ENCODE measurements around the gene E2F6. TPM values are rescaled to one million over a fixed set of nuclear protein-coding genes. Genes with fewer than 3 reads are reported as not detected.

The E2F6 gene
- total and polyA plus RNA-seq, 9 of the 15 experiments (the other 6 are each of a cell fraction or from before 2014, with no cell fraction given) = 13.6 to 33.9 (median 26.1) TPM

DNA sequence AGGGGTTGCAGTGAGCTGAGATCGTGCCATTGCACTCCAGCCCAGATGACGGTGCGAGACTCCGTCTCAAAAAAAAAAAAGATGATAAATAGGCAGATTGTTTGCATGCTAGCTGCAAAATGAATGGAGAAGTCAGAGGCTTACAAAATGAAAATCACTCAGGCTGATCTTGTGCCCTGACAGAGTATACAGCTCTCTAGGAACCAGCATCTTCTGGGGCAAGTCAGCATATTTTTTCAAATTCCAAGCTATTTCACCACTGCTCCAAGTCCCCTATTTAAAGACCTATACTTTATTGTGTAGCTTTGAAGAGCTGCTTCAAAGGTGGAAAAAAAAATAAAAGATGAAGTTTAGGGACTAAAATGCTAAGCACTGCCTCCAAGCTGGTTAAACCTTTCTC lies 6.1 kb downstream of the E2F6 start:
- in situ Hi-C loops (cut with MboI) = no loop called here
- H3K4me2 ChIP-seq (ENCODE audit: insufficient read depth, low read length) = no peak overlapping the region
- H3K27ac ChIP-seq (ENCODE audit: extremely low read depth, low read depth, low read length) = no peak overlapping the region
- no peak overlapping the region for H3K9ac ChIP-seq (ENCODE audit: insufficient read depth in 1 of 2, low read depth in 2 of 2, low read length in 2 of 2)
- no TSS peak for BruUV-seq (replicated peaks)
- intact Hi-C loops (cut with micrococcal nuclease) = no loop called here
- H3K4me3 ChIP-seq = no peak overlapping the region
- H3K4me1 ChIP-seq (replicated peaks in 1 of 2; ENCODE audit: control insufficient read depth in 2 of 2, insufficient read depth in 2 of 2, low read length in 2 of 2) = peaks cover 4 to 32% of the 10 kb centered on the region in 2 experiments; a peak in 4 of 5 replicates
- ChIA-PET CTCF (ENCODE audit: low intra/inter-chr PET ratio) (no interaction called here), POLR2A (interaction anchor here (0.6 to 1.5 kb wide), 4 partner anchors 10 to 1550 kb away, joined by 3 to 7 read pairs (median 4); no protein-coding TSS in a partner anchor)
- no peaks in the 10 kb centered on the region for H3K9me1 ChIP-seq (ENCODE audit: control insufficient read depth, insufficient read depth, low read length)
- H3K79me2 ChIP-seq (ENCODE audit: control insufficient read depth, insufficient read depth, low read length) = peaks cover 97% of the 10 kb centered on the region
- no peaks in the 10 kb centered on the region for H3K27me3 ChIP-seq (ENCODE audit: control insufficient read depth in 2 of 2, insufficient read depth in 2 of 2, low read length in 2 of 2)
- TF ChIP-seq BACH1 (tag; IDR thresholded peaks at IDR 0.05) (no peak), ZNF316 (IDR thresholded peaks at IDR 0.05) (peak; percentile 28; the same call in 1 of the 2 replicates), C11orf30 (IDR thresholded peaks at IDR 0.05; ENCODE audit: low read depth) (peak; percentile 30; the same call in 1 of the 2 replicates), ZNF436 (CRISPR knock-in tag; IDR thresholded peaks at IDR 0.05) (no peak), KAT7 (CRISPR knock-in tag; IDR thresholded peaks at IDR 0.05; ENCODE audit: borderline replicate concordance) (no peak)
- no peaks in the 10 kb centered on the region for H3K9me3 ChIP-seq (replicated peaks; ENCODE audit: control insufficient read depth, insufficient read depth, low read depth, low read length)
- no peak for FAIRE-seq
- no peak for DNase-seq (ENCODE audit: extremely low read depth in 1 of 4, low spot score in 3 of 4)
- no peak for ATAC-seq
- 91% methylated on average over 4 of the region's 4 CpGs for WGBS (ENCODE audit: insufficient coverage, low coverage, missing lambda C conversion rate)
- H2AFZ ChIP-seq (ENCODE audit: low read depth, low read length) = no peak overlapping the region
- H4K20me1 ChIP-seq (replicated peaks; ENCODE audit: control insufficient read depth, insufficient read depth, low read length) = peaks cover 14% of the 10 kb centered on the region; the same call in 1 of the 2 replicates
- H3K36me3 ChIP-seq (ENCODE audit: control insufficient read depth, insufficient read depth, low read length) = peaks cover 80% of the 10 kb centered on the region

DNA sequence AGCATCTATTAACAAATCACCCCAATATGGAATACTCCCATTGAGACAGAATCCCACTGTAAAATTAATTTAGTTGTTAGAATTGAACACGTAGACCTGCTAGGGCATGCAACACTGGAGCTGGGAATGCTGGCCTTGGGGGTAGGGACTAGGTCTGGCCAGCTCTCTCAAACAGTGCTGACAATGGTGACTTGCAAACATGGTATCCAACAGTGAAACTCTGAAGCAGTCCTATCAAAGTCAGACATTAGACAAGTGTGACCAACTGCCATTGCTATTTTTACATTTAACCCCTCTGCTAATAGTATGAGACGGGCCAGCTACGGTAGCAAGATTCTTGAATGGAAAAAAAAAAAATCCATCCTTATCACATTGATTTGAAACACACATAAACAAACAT lies 7.2 kb downstream of the E2F6 start:
- Histone ChIP-seq H3K36me3 (ENCODE audit: control insufficient read depth, insufficient read depth, low read length) (peaks cover 82% of the 10 kb centered on the region), H3K4me2 (ENCODE audit: insufficient read depth, low read length) (no peak overlapping the region; the same call in 1 of the 2 replicates), H3K4me3 (no peak overlapping the region), H2AFZ (ENCODE audit: low read depth, low read length) (no peak overlapping the region), H3K27me3 (ENCODE audit: control insufficient read depth in 2 of 2, insufficient read depth in 2 of 2, low read length in 2 of 2) (no peaks in the 10 kb centered on the region), H3K9me3 (replicated peaks; ENCODE audit: control insufficient read depth, insufficient read depth, low read depth, low read length) (no peaks in the 10 kb centered on the region), H3K27ac (ENCODE audit: extremely low read depth, low read depth, low read length) (no peak overlapping the region), H3K9ac (ENCODE audit: insufficient read depth in 1 of 2, low read depth in 2 of 2, low read length in 2 of 2) (no peak overlapping the region), H4K20me1 (replicated peaks; ENCODE audit: control insufficient read depth, insufficient read depth, low read length) (peaks cover 14% of the 10 kb centered on the region; the same call in 1 of the 2 replicates), H3K4me1 (replicated peaks in 1 of 2; ENCODE audit: control insufficient read depth in 2 of 2, insufficient read depth in 2 of 2, low read length in 2 of 2) (peaks cover 3 to 24% of the 10 kb centered on the region in 2 experiments; a peak in 3 of 5 replicates), H3K79me2 (ENCODE audit: control insufficient read depth, insufficient read depth, low read length) (peaks cover 89% of the 10 kb centered on the region), H3K9me1 (ENCODE audit: control insufficient read depth, insufficient read depth, low read length) (no peaks in the 10 kb centered on the region)
- POLR2A ChIA-PET = interaction anchor here (0.8 to 2.0 kb wide), 4 partner anchors 12 to 326 kb away, joined by 3 to 5 read pairs (median 3); no protein-coding TSS in a partner anchor
- TF ChIP-seq MEF2A (IDR thresholded peaks at IDR 0.05; ENCODE audit: control insufficient read depth, low read depth, low read length) (peak; percentile 15; the same call in 1 of the 2 replicates), FOXJ3 (CRISPR knock-in tag; IDR thresholded peaks at IDR 0.05) (no peak)
- DNase-seq (ENCODE audit: extremely low read depth in 1 of 4, low spot score in 3 of 4) (no peak), FAIRE-seq (peak; percentile 60), ATAC-seq (peak; percentile 54; the same call in 2 of the 3 replicates)
- in situ Hi-C loops (cut with MboI) = no loop called here
- BruUV-seq (replicated peaks) = no TSS peak
- CTCF ChIA-PET (ENCODE audit: low intra/inter-chr PET ratio) = no interaction called here
- 57% methylated on average over 3 of the region's 3 CpGs for WGBS (ENCODE audit: insufficient coverage, low coverage, missing lambda C conversion rate)
- intact Hi-C loops (cut with micrococcal nuclease) = no loop called here

All from K562 (cell line).